Tracheal epithelial cell (primary cell): Measurements from ENCODE around the gene PCDHA12. TPM values are rescaled to one million over a fixed set of nuclear protein-coding genes. Genes with fewer than 3 reads are reported as not detected.

Experiments
- total RNA-seq: library from RNA; depleted of rRNA; stranded (reverse); fragments of >200 nt; gene quantifications from 2 replicates; pipeline ENCODE4 v1.2.1, GENCODE V29; 2014

Gene PCDHA12, protein sequence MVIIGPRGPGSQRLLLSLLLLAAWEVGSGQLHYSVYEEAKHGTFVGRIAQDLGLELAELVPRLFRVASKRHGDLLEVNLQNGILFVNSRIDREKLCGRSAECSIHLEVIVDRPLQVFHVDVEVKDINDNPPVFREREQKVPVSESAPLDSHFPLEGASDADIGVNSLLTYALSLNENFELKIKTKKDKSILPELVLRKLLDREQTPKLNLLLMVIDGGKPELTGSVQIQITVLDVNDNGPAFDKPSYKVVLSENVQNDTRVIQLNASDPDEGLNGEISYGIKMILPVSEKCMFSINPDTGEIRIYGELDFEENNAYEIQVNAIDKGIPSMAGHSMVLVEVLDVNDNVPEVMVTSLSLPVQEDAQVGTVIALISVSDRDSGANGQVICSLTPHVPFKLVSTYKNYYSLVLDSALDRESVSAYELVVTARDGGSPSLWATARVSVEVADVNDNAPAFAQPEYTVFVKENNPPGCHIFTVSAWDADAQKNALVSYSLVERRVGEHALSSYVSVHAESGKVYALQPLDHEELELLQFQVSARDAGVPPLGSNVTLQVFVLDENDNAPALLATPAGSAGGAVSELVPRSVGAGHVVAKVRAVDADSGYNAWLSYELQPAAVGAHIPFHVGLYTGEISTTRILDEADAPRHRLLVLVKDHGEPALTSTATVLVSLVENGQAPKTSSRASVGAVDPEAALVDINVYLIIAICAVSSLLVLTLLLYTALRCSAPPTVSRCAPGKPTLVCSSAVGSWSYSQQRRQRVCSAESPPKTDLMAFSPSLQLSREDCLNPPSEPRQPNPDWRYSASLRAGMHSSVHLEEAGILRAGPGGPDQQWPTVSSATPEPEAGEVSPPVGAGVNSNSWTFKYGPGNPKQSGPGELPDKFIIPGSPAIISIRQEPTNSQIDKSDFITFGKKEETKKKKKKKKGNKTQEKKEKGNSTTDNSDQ
- 0.21 and 0.48 TPM in 2 replicates for total RNA-seq

GRCh38 chr5:140875085-140876065, at the start of gene PCDHA12:
Gene PCDHA12, plus strand, starts transcription at chr5:140875308. Its CDS starts 165 bp downstream, at chr5:140875473.

GRCh38 chr5:140827704-140828361, 47.3 kb upstream of the PCDHA12 start, which contains the start of gene PCDHA6:
Gene PCDHA6, plus strand, starts transcription at chr5:140827960. Its CDS starts 132 bp downstream, at chr5:140828092.

DNA sequence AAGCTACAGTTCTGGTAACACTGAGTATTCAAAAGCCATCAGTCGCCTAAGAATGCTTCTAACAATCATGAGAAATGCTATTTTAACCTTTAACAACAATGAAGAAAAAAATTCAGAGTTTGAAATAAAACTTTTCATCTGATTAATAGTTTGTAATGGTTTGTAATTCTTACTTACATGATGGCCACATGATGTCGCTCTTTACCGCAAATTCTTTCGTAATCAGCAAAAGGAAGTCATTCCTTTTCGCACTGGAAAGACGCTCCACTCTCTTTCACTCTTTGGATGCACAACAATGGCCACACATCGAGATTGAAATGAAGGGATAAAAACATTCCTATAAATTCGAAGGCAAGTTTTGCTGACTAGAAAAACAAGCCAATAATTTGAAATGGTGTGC, 41.1 kb upstream of the PCDHA12 start, which contains the start of gene PCDHA7:
Gene PCDHA7, plus strand, starts transcription at position 277 of the 400 bp plus-strand sequence. Its CDS starts 115 bp downstream, at position 392.

GRCh38 chr5:140840978-140841962, 33.8 kb upstream of the PCDHA12 start, which contains the start of gene PCDHA8:
Gene PCDHA8, plus strand, starts transcription at chr5:140841187. Its CDS starts 135 bp downstream, at chr5:140841322.

GRCh38 chr5:140848139-140849102, 26.7 kb upstream of the PCDHA12 start, which contains the start of gene PCDHA9:
Gene PCDHA9, plus strand, starts transcription at chr5:140848382. Its CDS starts 114 bp downstream, at chr5:140848496.

DNA sequence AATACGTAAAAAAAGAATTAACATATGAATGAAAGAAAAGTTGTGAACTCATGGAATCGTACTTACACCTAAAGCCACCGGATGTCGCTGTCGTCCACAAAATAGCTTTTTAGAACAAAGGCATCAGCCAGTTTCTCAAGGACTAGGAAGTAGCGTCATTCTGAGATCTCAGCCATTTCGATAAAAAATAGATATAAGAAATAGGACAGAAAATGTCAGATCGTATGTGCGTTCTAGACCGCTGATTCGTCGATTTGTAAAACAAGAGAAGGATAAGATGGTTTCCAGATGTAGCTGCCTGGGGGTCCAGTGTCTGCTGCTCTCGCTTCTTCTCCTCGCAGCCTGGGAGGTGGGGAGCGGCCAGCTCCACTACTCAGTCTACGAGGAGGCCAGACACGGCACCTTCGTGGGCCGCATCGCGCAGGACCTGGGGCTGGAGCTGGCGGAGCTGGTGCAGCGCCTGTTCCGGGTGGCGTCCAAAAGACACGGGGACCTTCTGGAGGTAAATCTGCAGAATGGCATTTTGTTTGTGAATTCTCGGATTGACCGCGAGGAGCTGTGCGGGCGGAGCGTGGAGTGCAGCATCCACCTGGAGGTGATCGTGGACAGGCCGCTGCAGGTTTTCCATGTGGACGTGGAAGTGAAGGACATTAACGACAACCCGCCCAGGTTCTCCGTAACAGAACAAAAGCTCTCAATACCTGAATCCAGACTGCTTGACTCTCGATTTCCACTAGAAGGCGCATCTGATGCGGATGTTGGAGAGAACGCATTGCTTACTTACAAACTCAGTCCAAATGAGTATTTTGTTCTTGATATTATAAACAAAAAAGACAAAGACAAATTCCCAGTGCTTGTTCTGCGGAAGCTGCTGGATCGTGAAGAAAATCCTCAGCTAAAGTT, 19.1 kb upstream of the PCDHA12 start, which contains the start of gene PCDHA10:
Gene PCDHA10, plus strand, starts transcription at position 126 of the 903 bp plus-strand sequence. Its CDS starts 152 bp downstream, at position 278.

GRCh38 chr5:140868721-140869554, 6.2 kb upstream of the PCDHA12 start, which contains the start of gene PCDHA11:
Gene PCDHA11, plus strand, starts transcription at chr5:140868957. Its CDS starts 147 bp downstream, at chr5:140869104.

GRCh38 chr5:140881889-140882590, 6.9 kb downstream of the PCDHA12 start, which contains the start of gene PCDHA13:
Gene PCDHA13, plus strand, starts transcription at chr5:140882124. Its CDS starts 145 bp downstream, at chr5:140882269.

DNA sequence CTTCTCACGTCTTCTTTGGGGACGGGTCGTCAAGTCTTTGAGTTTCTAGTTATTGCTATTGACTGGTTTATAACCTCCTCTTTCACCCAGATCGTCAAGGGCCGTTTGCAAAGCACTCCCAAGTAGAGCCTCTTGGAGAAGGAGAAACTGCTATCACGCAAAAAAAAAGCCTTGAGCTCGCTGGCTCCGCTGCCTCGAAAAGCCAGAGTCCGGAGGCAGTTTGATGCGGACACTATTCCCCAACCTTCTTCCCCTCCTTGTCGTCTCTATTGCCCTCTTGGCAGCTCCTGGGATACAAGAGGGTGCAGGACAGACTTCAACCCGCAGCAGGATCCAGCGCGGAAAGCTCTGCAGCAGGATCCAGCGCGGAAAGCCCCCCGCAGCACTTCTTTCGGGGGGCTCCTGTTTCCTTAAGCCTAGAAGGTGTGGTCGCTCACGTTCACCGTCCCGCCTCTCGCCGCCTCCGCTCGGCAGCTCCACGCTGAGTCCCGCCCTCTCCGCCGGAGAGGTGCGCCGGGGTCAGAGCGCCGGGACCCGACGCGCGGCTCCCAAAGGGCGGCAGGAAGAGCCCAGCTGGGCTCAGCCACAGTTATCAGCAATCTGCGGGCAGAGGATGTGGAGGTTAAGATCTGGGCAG, 50.8 kb downstream of the PCDHA12 start, which contains the start of gene PCDHAC1:
Gene PCDHAC1, plus strand, starts transcription at position 494 of the 637 bp plus-strand sequence. CDS start 594 bp downstream, outside the sequence.

Other genes starting within 250 kb of the PCDHA12 start
- 1.4 and 6.8 TPM in 2 replicates for gene CD14, start 242.1 kb upstream of the PCDHA12 start, total RNA-seq
- gene TMCO6, start 235.9 kb upstream of the PCDHA12 start, total RNA-seq: 9.9 and 26.2 TPM in 2 replicates
- gene NDUFA2, start 227.7 kb upstream of the PCDHA12 start, total RNA-seq: 26.5 and 27.9 TPM in 2 replicates
- 62.4 and 66.5 TPM in 2 replicates for gene IK, start 227.5 kb upstream of the PCDHA12 start, total RNA-seq
- 31.5 and 57.8 TPM in 2 replicates for gene WDR55, start 210.4 kb upstream of the PCDHA12 start, total RNA-seq
- gene DND1, start 201.7 kb upstream of the PCDHA12 start, total RNA-seq: 0.43 TPM in 1 of 2 replicates, not detected in the other
- gene HARS1, start 183.9 kb upstream of the PCDHA12 start, total RNA-seq: 36.7 and 59.8 TPM in 2 replicates
- gene HARS2, start 183.9 kb upstream of the PCDHA12 start, total RNA-seq: 30.9 and 45.3 TPM in 2 replicates
- gene ZMAT2, start 174.9 kb upstream of the PCDHA12 start, total RNA-seq: 44.5 and 49.2 TPM in 2 replicates
- not detected in 2 replicates for gene PCDHA1, start 89.2 kb upstream of the PCDHA12 start, total RNA-seq
- not detected in 2 replicates for gene PCDHA2, start 80.5 kb upstream of the PCDHA12 start, total RNA-seq
- gene PCDHA3, start 74.3 kb upstream of the PCDHA12 start, total RNA-seq: under 0.01 TPM in 2 replicates
- gene PCDHA4, start 68.2 kb upstream of the PCDHA12 start, total RNA-seq: 0.21 and 1.2 TPM in 2 replicates
- gene PCDHA5, start 53.7 kb upstream of the PCDHA12 start, total RNA-seq: not detected in 2 replicates
- gene PCDHA6, start 47.3 kb upstream of the PCDHA12 start, total RNA-seq: 0.43 and 0.48 TPM in 2 replicates
- under 0.01 and 0.48 TPM in 2 replicates for gene PCDHA7, start 41.0 kb upstream of the PCDHA12 start, total RNA-seq
- not detected in 2 replicates for gene PCDHA8, start 34.1 kb upstream of the PCDHA12 start, total RNA-seq
- gene PCDHA9, start 26.9 kb upstream of the PCDHA12 start, total RNA-seq: under 0.01 TPM in 2 replicates
- gene PCDHA10, start 19.4 kb upstream of the PCDHA12 start, total RNA-seq: under 0.01 and 0.48 TPM in 2 replicates
- gene PCDHA11, start 6.4 kb upstream of the PCDHA12 start, total RNA-seq: 0.48 and 1.7 TPM in 2 replicates
- gene PCDHA13, start 6.8 kb downstream of the PCDHA12 start, total RNA-seq: 0.24 TPM in 1 of 2 replicates, not detected in the other
- gene PCDHAC1, start 51.0 kb downstream of the PCDHA12 start, total RNA-seq: 0.48 and 0.85 TPM in 2 replicates
- 1.9 and 16.0 TPM in 2 replicates for gene PCDHAC2, start 91.2 kb downstream of the PCDHA12 start, total RNA-seq
- gene PCDHB1, start 176.1 kb downstream of the PCDHA12 start, total RNA-seq: not detected in 2 replicates
- gene PCDHB2, start 219.3 kb downstream of the PCDHA12 start, total RNA-seq: 0.43 and 1.4 TPM in 2 replicates
- gene PCDHB3, start 225.2 kb downstream of the PCDHA12 start, total RNA-seq: 0.21 and 0.48 TPM in 2 replicates
- under 0.01 TPM in 1 of 2 replicates, not detected in the other for gene PCDHB4, start 246.5 kb downstream of the PCDHA12 start, total RNA-seq